ENCODE results near the gene ITGB5.

DNA sequence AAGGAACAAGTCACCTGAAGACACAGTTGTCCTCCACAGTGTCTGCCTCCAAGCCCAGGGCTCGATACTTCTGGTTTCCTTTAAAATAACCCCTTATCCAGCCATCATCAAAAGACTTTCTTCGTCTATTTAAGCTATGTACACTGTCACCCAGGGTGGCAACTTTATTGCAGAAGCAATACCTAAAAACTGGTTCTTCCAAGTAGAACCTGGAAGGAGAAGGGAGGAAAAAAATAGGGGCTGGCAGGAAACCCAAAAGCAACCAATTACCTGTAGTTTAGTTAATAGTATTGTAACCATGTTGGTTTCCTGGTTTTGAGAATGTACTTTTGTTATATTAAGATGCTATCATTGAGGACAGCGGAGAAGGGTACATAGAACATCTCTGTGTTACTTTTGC lies 33.7 kb downstream of the ITGB5 start:
- TF ChIP-seq, protein P1, sequence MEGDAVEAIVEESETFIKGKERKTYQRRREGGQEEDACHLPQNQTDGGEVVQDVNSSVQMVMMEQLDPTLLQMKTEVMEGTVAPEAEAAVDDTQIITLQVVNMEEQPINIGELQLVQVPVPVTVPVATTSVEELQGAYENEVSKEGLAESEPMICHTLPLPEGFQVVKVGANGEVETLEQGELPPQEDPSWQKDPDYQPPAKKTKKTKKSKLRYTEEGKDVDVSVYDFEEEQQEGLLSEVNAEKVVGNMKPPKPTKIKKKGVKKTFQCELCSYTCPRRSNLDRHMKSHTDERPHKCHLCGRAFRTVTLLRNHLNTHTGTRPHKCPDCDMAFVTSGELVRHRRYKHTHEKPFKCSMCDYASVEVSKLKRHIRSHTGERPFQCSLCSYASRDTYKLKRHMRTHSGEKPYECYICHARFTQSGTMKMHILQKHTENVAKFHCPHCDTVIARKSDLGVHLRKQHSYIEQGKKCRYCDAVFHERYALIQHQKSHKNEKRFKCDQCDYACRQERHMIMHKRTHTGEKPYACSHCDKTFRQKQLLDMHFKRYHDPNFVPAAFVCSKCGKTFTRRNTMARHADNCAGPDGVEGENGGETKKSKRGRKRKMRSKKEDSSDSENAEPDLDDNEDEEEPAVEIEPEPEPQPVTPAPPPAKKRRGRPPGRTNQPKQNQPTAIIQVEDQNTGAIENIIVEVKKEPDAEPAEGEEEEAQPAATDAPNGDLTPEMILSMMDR (IDR thresholded peaks at IDR 0.05): no peak
- no peak for TF ChIP-seq POLR2A (IDR thresholded peaks at IDR 0.05)

All from right lobe of liver (tissue), 4 donors.